Measurements from ENCODE around the gene LMOD3.

The LMOD3 gene

DNA sequence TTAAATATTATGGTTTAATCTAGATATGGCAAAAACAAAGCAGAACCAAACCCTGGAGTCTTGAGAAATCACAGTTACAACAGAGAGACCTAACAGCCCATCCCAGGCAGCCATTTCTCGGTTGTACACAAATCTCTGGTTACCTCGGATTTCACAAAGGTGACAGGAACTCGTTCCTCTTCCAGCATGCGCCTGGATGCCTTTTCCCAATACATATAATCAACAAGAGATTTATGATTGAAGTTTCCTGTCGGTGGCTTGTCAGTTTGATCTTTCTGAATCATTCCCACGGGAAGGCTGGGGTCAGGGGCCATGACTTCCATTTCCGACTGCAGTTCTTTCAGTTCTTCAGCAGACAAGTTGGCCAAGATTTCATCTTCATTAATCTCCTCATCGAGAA, 445 bp downstream of the LMOD3 start:
- DNase-seq (ENCODE audit: low read depth) = no peak

DNA sequence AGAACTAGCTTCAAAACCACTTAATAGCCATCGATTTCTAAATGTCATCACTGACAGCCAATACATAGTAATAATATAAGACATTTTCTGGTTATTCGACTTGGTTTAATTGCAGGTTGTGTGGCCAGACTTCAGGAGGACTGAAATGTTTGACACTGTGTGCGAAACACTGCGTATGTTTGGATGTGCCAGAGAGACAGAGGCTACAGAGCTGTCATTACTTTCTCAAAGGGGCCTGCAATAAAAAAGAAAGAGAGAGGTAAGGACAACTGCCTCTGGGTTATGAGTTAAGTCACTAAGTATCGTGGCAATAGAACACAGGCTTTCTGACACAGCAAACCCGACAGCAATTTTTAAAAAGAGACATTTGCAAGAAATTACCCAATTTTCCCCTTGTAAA, 882 bp downstream of the LMOD3 start:
- no peak for DNase-seq (ENCODE audit: low read depth)

DNA sequence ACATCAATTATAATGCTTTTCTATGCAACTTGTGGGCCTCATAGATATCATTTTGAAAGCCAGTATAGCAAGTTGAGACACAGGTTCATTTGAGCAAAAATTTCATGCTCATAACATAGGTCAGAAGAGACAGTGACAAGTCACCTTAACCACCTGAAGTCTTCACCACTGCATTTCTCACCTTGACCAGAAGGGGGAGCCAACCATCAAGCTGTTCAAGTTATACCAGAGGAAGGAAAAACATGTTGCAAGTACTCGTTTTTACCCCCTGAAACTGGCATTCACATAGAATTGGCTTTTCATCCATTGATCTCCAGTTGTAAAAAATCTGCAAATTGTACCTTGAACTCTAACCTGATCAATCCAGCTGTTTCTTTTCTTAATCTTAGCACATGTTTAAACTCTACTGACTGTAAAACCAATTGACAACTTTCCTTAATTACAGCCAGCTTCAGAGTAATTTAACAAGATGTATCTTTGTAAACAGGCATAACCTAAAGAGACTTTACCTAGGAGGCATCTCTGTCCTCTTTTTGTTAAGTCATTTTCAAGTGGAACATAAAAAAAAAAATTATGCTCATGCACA, 1.4 kb downstream of the LMOD3 start:
- peak; percentile 65 for DNase-seq (ENCODE audit: low read depth)

DNA sequence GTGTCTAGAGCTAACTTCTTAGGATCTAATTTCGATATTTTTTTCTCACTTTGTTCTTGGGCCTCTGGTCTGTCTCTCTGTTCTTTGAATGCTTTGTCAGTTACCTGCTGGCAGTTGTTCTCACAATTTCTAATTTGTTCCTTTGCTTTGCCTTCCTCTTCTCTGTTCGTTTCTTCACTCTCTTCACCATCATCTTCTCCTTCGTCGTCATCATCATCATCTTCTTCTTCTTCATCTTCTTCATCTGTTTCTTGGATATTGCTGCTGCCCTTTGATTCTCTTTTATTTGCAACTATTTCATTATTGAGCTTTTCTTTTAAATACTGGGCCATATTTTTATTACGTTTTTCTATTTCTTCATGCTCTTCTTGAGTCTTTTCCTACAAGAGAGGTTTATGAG, 2.7 kb downstream of the LMOD3 start:
- no peak for DNase-seq (ENCODE audit: low read depth)

DNA sequence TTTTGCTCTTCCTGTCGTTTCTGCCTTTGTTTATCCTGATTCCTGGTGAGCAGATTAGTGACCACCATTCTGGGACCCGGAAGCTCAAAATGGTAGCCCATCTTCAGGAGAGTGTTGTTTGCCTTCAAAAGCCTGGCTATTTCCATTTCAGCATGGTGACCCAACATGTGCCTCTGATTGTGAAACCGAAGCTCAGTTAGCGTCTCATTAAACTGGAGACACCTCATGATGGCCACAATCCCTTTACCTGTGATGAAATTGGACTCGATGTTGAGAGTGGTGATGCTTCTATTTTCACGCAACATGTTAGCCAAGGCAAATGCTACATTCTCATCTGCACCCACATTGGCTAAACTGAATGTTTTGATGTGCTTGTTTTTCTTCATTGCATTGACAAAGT, 3.3 kb downstream of the LMOD3 start:
- DNase-seq (ENCODE audit: low read depth) = no peak

DNA sequence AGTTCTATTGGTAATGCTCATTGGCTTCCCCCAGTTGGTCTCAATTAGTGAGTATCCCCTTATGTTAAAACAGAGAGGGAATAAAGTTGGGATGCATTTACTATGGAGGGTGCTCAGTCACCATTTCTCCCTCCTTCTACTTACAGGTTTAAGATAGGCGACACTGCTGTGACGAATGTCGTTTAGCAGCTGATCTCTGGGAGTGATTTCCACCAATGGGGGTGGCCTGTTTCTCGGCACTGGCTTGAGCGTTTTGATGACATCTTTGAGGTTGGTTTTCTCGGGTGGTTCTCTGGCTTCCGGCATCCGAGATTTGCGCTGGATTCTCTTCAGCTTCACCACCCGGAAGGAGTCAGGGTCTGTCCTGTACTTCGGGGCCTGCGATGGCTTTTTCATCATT, 3.8 kb downstream of the LMOD3 start:
- no peak for DNase-seq (ENCODE audit: low read depth)

DNA sequence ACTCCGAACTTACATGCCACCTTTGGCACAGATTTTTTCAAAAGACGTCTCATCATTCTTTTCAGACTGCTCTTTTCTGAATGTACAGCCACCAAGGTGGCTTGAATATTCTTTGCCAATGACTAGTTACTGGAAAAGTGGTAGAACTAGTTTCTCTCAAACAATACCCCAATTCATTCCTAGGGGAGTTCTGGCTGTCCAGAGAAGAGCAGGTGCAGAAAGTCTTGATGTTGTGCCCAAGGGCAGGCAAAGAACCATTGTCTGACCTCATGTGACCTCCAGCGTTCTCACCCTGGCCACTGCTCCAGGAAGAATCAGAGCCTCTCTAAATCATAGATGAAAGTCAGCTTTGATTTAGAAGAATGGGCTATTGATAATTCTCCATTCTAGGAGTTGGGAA, 5.5 kb downstream of the LMOD3 start:
- no peak for DNase-seq (ENCODE audit: low read depth)

DNA sequence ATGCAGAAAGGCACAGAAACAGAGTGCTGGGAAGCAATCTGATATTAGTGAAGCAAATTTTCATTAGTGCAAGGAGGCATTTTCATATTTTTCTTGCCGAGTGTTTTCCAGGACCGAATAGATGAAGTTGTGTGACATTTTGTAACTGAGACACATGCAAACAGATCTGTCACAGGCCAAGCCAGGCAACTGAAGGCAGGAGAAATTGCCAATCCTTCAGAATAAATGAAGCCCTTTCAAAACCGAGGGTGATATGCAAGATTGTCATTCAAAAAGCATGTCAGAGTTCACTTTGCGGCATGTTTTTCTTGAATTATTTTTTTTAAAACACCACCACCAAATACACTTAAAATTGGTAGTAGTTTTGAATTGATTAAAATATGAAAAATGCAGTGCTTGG, 6.2 kb downstream of the LMOD3 start:
- no peak for DNase-seq (ENCODE audit: low read depth)

DNA sequence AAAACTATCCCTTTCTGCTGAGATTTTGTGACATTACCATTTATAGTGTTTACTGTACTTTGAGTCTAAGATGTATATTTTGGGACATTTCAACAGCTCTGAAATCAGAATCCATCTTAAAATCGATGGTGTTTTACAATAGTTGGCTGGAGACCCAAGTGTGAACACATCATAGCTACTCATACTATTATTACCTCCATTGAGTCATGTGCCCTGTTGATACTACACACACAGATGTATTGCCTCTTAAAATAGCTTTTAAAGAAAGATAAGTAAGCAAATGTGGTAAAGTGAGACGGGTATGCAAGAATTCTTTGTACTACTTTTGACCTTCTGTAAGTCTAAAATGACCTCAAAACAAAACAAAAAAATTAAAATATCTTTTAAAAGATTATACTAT, 6.7 kb downstream of the LMOD3 start:
- no peak for DNase-seq (ENCODE audit: low read depth)

DNA sequence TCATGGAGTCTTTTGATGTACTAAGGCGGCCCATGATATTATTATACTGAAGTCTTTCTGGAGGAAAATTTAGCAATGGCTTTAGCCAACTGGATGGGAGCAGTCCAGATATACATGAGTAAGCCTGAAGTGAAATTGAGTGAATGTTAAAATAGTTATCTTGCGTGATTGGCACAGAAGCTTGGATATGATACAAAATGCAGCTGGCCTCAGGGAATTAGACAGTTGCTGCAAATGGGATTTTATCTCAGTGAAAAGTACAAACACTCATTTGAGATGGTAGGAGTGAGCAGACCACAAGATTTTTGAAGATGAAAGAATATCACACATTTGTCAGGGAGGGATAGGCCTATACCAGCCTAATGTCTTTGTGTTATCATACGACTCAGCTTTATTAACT, 8.9 kb downstream of the LMOD3 start:
- DNase-seq (ENCODE audit: low read depth) = no peak

DNA sequence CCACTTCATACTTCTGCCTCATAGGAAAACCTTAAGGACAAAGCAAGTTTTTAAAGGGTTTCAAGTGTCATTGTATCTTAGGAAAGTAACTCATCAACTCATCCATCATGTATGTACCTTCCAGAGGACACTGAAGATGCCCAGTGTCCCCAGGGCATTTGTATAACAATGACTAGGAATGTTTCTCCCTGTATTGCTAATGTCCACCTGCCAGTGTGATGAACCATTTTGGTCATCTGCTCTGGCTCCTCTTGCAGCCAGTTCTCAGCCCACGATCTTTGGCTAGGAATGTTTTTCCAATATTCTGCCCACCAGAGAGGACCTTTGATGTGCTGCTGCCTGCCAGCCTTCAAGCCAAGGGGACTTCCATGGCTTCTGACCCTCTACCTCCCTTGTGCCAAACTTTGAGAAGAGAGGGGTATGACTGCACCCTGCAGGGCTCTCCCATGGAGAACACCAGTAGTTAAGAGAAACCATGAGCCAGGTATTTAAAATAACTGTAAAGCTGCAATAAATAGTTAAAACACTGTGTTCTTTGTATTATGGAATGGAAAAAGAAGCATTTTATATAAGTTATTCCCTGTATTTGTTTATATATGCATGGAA, 11.4 kb downstream of the LMOD3 start:
- no peak for DNase-seq (ENCODE audit: low read depth)

DNA sequence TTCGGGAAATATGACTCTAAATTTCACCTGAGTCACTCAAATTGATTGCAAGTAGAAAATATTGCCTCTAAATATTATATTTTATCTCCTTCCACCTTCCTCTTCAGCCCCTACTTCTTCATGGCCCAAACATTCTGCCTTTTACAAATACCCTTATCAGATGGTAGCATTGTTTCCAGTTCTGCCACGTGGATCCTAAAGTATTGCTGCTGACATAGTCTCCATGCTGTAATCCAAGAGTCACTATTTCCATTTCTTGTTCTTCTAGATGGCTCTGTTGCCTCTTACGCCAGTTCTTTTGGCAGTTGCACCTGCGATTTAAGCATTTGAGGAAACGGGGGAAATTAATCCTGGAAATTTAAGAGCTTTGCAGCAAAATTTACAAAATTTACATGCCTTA, 13.6 kb downstream of the LMOD3 start:
- DNase-seq (ENCODE audit: low read depth) = no peak

DNA sequence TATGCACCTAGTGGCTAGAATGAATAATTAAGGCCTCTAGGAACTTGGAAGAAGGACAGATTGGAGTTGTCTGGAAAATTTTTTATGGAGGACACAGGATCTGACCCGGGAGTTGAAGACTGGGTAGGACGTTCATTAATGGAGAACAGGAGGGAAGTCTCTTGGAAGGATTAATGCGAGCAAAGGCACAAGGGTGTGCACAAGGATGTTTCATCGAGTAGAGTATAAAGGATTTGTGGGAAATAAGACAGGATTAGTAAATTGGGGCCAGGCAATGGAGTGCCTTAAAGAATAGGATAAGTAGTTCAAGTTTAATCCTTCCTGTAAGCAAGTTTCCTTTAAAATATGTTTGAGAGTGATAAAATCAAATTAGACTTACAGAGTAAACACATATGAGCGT, 14.6 kb downstream of the LMOD3 start:
- DNase-seq (ENCODE audit: low read depth) = no peak

DNA sequence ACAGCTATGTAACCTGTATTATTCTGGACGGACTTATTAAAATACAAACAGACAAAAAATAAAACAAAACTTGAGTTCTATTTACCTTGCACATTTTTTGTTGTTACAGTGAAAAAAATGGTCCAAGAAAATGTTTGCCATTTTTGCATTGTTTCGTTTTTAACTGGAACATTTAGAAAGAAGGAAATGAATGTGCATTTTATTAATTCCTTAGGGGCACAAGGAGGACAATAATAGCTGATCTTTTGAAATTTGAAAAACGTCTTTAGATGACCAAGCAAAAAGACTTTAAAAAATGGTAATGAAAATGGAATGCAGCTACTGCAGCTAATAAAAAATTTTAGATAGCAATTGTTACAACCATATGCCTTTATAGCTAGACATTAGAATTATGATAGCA, 17.1 kb downstream of the LMOD3 start:
- no peak for DNase-seq (ENCODE audit: low read depth)

DNA sequence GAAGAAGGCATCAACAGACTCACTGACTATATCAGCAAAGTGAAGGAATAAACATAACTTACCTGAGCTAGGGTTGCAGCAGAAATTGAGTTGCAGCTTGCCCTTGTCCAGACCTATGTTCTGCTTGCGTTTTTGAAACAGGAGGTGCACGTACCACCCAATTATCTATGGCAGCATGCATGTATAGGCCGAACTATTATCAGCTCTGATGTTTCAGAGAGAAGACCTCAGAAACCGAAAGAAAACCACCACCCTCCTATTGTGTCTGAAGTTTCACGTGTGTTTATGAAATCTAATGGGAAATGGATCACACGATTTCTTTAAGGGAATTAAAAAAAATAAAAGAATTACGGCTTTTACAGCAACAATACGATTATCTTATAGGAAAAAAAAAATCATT, 17.8 kb downstream of the LMOD3 start:
- no peak for DNase-seq (ENCODE audit: low read depth)

DNA sequence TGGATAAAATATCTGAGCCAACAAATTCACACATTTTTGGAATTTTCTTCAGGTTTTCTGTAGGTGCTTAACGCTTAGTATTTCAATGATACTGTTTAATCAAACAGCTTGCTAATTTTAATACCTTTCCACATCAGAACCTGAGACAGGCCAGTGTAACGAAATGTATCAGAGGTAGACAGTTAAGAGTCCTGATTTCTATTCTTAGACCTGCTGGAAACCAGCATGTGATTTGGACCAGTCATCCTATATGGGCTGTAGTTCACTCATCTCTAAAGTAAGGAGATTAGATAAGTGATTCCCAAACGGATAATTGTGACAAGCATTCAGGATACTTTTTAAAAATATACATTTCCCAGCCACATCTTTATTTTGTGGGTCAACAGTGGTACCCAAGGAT, 19.3 kb downstream of the LMOD3 start:
- no peak for DNase-seq (ENCODE audit: low read depth)

DNA sequence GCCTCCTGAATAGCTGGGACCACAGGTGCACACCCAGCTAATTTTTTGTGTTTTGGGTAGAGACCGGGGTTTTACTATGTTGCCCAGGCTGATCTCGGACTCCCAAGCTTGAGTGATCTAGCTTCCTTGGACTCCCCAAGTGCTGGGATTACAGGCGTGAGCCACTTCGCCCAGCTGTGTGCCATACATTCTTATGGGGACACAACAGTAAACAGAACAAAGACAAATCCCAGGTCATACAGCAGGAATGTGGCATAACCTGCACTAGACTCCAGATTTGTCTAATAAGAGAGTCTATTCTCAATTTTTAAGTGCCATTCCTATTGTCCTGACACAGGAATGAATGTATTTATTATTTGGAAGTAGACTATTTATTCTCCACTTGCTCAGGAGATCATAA, 20.0 kb downstream of the LMOD3 start:
- no peak for DNase-seq (ENCODE audit: low read depth)

DNA sequence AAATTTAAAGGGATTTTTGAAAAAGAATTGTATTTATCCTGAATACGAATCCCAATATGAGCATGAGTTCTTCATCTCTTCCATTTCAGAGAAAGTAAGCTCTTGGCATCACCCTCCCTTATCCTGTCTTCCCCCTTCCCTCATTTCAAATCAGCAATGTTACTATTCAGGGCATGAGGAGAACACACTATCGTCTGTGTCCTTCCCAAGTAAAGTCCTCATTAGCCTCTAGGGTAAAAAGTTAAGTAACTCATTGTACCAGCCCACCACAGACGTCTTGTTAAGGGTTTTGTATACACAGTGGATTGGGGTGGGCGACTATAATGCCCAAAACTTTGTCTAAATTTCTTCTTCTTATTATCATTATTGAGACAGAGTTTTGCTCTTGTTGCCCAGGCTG, 22.8 kb downstream of the LMOD3 start:
- DNase-seq (ENCODE audit: low read depth) = no peak

DNA sequence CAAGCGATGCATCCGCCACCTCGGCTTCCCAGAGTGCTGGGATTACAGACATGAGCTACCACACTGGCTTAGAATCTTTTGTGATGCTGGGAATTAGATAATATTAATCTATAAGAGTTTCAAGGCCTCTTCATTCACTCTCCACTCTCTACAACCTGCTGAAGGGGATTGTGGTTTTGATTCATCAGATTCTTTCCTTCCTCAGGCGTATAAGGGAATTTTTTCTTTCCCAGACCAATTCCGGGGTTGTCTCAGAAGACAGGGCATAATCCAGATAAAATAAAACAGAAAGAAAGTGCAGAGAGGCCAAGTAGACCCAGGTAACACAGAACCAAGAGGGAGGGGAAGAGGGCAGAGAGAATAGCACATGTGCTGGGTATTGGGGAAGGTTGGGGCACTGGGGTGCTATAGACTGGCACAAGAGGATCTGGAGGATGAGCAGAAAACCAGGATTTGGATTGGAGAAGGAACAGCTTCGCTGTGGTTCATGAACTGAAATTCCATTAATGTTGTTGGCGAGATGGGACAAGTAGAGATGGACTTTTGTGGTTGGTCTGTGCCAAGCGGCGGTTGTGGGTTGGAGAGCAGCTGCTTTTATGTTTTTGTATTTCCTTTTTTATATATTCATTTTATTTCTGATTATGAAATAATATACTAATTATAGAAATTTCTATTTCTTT, 24.8 kb downstream of the LMOD3 start:
- DNase-seq (ENCODE audit: low read depth) = no peak

DNA sequence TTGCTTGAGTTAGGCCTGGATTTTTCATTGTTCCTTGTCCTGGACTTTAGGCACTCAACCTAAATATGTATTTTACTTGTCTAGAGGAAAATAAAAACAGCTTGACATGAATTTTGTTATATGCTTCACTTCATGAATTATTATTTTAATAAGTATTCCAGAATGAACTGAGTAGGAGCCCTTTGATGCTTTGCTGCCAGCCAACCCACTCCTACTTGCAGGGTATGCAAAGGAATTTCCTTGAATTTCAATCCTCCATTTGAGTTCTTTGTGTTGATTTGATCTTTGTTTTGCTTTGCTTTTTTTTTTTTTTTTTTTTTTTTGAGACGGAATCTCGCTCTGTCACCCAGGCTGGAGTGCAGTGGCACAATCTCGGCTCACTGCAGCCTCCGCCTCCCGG, 26.1 kb downstream of the LMOD3 start:
- DNase-seq (ENCODE audit: low read depth) = no peak

DNA sequence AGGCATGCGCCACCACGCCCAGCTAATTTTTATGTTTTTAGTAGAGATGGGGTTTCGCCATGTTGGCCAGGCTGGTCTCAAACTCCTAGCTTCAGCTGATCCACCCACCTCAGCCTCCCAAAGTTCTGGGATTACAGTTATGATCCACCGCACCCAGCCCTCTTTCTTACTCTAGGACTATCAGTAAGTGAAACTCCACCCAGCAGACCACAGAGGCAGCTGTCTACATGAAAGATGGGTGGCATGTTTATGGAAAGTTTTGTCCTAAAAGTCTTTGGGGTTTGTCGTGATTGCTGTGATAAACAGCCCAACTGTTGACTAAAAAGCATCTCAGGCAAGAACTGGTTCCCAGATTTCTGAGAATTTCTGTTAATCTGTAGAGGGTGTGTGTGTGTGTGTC, 26.8 kb downstream of the LMOD3 start:
- DNase-seq (ENCODE audit: low read depth) = no peak

DNA sequence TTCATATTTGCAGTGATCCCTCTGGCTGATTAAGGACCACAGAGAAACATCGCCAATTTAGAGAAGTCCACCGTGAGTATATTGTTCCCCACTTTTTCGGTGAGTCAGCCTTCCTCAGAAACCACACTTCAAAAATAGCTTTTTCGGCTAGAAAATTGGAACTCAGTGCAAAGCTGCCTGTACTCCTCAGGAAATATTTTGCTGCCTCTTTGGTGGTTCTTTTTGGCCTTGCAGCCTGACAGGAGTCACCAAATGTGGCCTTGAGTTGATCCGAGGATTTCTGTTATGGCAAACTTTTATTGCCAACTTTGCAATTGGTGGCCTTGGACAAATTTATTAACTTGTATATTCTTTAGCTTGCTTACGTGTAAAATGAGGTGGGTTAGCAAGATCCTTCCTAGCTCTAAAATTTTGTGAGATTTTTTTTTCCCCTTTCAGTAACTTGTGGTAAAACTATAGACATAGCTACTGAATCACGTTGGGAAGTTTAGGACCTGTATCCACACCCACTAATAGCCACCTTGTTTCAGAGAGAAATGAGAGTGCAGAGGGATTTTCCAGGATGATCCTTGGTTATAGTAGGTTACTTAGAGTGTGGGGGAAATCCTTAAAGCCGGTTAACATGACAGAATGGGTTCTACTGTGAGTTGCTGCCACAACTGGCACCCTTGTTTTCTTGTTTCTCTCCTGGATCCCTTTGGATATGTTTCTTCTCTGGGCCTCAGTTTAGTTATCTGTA, 27.8 kb downstream of the LMOD3 start:
- no peak for DNase-seq (ENCODE audit: low read depth)

DNA sequence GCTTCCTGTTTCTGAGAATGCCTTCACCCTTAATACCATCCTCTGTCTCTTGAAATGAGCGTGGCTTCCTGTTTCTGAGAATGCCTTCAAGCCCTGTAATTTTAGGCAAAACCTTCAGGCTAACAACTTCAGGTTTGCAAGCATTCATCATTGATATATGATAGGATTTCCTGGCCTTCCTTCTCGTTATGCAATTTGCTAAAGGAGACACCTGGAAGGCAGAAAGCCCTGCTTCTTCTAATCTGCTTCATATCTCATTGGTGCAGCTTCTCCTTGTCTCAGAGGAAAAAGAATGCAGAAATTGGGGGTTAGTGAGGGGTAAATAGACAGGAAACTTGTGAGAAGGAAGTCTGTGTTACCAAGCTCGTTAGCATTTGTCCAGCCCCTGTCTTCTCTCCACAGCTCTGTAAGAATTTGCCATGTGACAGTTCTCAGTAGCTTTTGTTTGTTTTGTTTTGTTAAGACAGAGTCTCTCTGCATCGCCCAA, 30.3 kb downstream of the LMOD3 start:
- DNase-seq (ENCODE audit: low read depth) = no peak
